ENCODE results near the gene PRDM16.

- TF ChIP-seq USF2 (IDR thresholded peaks at IDR 0.05; ENCODE audit: low read length) (no peak), POLR2A (IDR thresholded peaks at IDR 0.05; ENCODE audit: control extremely low read depth in 1 of 2, low read depth in 2 of 2, low read length in 2 of 2) (no peak), TAF1 (IDR thresholded peaks at IDR 0.05; ENCODE audit: low read depth, low read length) (no peak), CTCF (IDR thresholded peaks at IDR 0.05; ENCODE audit: control extremely low read depth in 1 of 3, insufficient read depth in 1 of 3, low read depth in 1 of 3, low read length in 3 of 3) (no peak), CREB1 (IDR thresholded peaks at IDR 0.05) (no peak), POLR2AphosphoS5 (IDR thresholded peaks at IDR 0.05; ENCODE audit: low read depth, low read length) (no peak)
These were observed 311.5 kb downstream of the PRDM16 start for GRCh38 chr1:3380469-3380868.

All from H1 (cell line).